ENCODE results near the gene NEK6. TPM values are rescaled to one million over a fixed set of nuclear protein-coding genes. Genes with fewer than 3 reads are reported as not detected.

NEK6 gene
- total RNA-seq, 1 experiment from 2014 or later: 57.9 TPM

GRCh38 chr9:124330011-124330697, 72.4 kb downstream of the NEK6 start:
- DNase-seq: no peak
- Histone ChIP-seq H3K79me2 (ENCODE audit: low read depth) (no peaks in the 10 kb centered on the region), H3K4me1 (replicated peaks; ENCODE audit: insufficient read depth) (no peaks in the 10 kb centered on the region), H3K9me2 (ENCODE audit: insufficient read depth) (no peaks in the 10 kb centered on the region), H3K36me3 (ENCODE audit: low read depth) (no peaks in the 10 kb centered on the region), H2AFZ (no peak overlapping the region), H3F3A (ENCODE audit: insufficient read depth, low read depth) (no peaks in the 10 kb centered on the region), H3K27me3 (ENCODE audit: insufficient read depth, low read depth) (no peaks in the 10 kb centered on the region), H3K27ac (no peak overlapping the region), H3K4me3 (no peak overlapping the region), H3K9me3 (ENCODE audit: insufficient read depth, low read depth) (no peaks in the 10 kb centered on the region), H3K4me2 (no peak overlapping the region), H4K20me1 (ENCODE audit: insufficient read depth) (no peaks in the 10 kb centered on the region)
- no TSS peak for BruUV-seq (replicated peaks)
- intact Hi-C loops (cut with micrococcal nuclease; ENCODE audit: unreplicated experiment): no loop called here
- ChIA-PET CTCF (no interaction called here), POLR2A (ENCODE audit: unreplicated experiment) (no interaction called here)
- TF ChIP-seq EZH2 (IDR thresholded peaks at IDR 0.05; ENCODE audit: low read depth): no peak
- no peak for TF ChIP-seq CTCF (conservative IDR thresholded peaks at IDR 0.05)

- Histone ChIP-seq H3K36me3 (ENCODE audit: low read depth) (no peaks in the 10 kb centered on the region), H3K4me3 (no peak overlapping the region), H3F3A (ENCODE audit: insufficient read depth, low read depth) (no peaks in the 10 kb centered on the region), H2AFZ (no peak overlapping the region), H3K27me3 (ENCODE audit: insufficient read depth, low read depth) (no peaks in the 10 kb centered on the region), H3K4me2 (no peak overlapping the region), H4K20me1 (ENCODE audit: insufficient read depth) (no peaks in the 10 kb centered on the region), H3K79me2 (ENCODE audit: low read depth) (no peaks in the 10 kb centered on the region), H3K27ac (no peak overlapping the region), H3K4me1 (replicated peaks; ENCODE audit: insufficient read depth) (no peaks in the 10 kb centered on the region), H3K9me3 (ENCODE audit: insufficient read depth, low read depth) (no peaks in the 10 kb centered on the region), H3K9me2 (ENCODE audit: insufficient read depth) (no peaks in the 10 kb centered on the region)
- intact Hi-C loops (cut with micrococcal nuclease; ENCODE audit: unreplicated experiment): no loop called here
- BruUV-seq (replicated peaks): no TSS peak
- DNase-seq: no peak
- no peak for TF ChIP-seq EZH2 (IDR thresholded peaks at IDR 0.05; ENCODE audit: low read depth)
- TF ChIP-seq CTCF (conservative IDR thresholded peaks at IDR 0.05): no peak
- CTCF ChIA-PET: interaction anchor here (0.6 kb wide), 1 partner anchor 118 kb away, joined by 5 read pairs; no protein-coding TSS in a partner anchor
- POLR2A ChIA-PET (ENCODE audit: unreplicated experiment): no interaction called here
Observed at GRCh38 chr9:124331580-124331979, 73.8 kb downstream of the NEK6 start.

DNA sequence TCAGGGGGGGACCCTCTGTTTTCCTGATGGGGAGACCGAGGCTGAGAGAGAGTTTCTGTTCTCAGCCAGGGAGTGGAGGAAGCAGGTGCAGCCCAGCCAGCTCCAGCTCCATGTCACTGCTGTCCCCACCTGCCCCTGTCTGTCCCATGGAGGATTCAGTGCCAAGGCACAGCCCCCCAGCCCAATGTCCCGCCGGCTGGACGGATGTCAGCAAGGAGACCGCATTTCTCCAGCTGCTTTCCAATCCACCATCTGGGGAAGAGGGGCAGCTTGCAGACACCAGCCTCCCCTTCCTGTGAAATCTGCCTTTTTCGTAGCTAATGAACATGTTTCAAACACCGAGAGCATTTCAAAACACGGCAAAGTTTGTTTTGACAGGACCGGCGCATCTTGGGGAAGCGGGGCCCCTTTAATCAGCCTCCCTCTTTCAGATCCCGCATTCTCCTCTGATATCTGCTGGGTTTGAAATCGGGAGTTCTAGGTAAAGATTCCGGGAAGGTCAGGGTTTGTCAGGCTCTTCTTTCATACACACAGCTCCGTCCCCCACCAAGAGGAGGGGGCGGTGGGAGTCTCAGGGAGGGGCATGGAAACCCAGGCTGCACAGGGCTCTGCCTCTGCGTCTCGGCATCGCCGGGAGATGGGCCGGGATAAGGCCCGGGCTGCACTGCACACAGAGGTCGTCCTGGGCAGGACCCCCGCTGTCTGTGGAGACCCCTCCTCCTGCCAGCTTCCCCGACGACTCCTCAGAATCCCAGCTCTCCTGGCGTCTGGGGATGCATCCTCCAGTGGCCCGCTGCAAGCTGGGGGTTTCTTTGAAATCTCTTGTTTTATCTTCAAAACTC, 74.8 kb downstream of the NEK6 start:
- no peak overlapping the region for H3K4me2 ChIP-seq
- intact Hi-C loops (cut with micrococcal nuclease; ENCODE audit: unreplicated experiment): no loop called here
- no peaks in the 10 kb centered on the region for H4K20me1 ChIP-seq (ENCODE audit: insufficient read depth)
- no peak for TF ChIP-seq EZH2 (IDR thresholded peaks at IDR 0.05; ENCODE audit: low read depth)
- TF ChIP-seq CTCF (conservative IDR thresholded peaks at IDR 0.05): no peak
- no peak overlapping the region for H2AFZ ChIP-seq
- H3K4me1 ChIP-seq (replicated peaks; ENCODE audit: insufficient read depth): no peaks in the 10 kb centered on the region
- no peaks in the 10 kb centered on the region for H3K27me3 ChIP-seq (ENCODE audit: insufficient read depth, low read depth)
- H3K36me3 ChIP-seq (ENCODE audit: low read depth): no peaks in the 10 kb centered on the region
- H3F3A ChIP-seq (ENCODE audit: insufficient read depth, low read depth): peaks cover 7% of the 10 kb centered on the region; the same call in 1 of the 2 replicates
- no peak for DNase-seq
- POLR2A ChIA-PET (ENCODE audit: unreplicated experiment): interaction anchor here (0.5 kb wide), 1 partner anchor 10 kb away, joined by 3 read pairs; no protein-coding TSS in a partner anchor
- H3K79me2 ChIP-seq (ENCODE audit: low read depth): no peaks in the 10 kb centered on the region
- H3K27ac ChIP-seq: no peak overlapping the region
- H3K9me3 ChIP-seq (ENCODE audit: insufficient read depth, low read depth): no peaks in the 10 kb centered on the region
- no peak overlapping the region for H3K4me3 ChIP-seq
- CTCF ChIA-PET: no interaction called here
- no TSS peak for BruUV-seq (replicated peaks)
- no peaks in the 10 kb centered on the region for H3K9me2 ChIP-seq (ENCODE audit: insufficient read depth)

All from PC-9 (cell line).